Activated CD4-positive, alpha-beta memory T cell treated with anti-CD3 and anti-CD28 coated beads, Interleukin-2, amount 10 ng/mL, durations not matched to agents 7 days and 5 days (primary cell): ENCODE results near the gene ADAMTS17. TPM values are rescaled to one million over a fixed set of nuclear protein-coding genes. Genes with fewer than 3 reads are reported as not detected.
A peak's percentile ranks its signal among the peaks of the same experiment; 100 is the strongest.

Experiments used
- CTCF ChIA-PET: fragments of 350-600 bp; sonication (Branson Sonifier 250); formaldehyde crosslinking; loops from one replicate; lab custom pipeline; 2021; ENCODE audit warnings: antibody characterized with exemption, inconsistent platforms; lab: Charles Lee
- POLR2A ChIA-PET: fragments of 350-600 bp; sonication (Branson Sonifier 250); formaldehyde crosslinking; loops from one replicate; lab custom pipeline; 2021; ENCODE audit warnings: antibody characterized with exemption; lab: Charles Lee
- DNase-seq: peaks from one replicate; pipeline ENCODE4 v3.0.0-alpha.2; 2020
- H3K27ac Mint-ChIP-seq: one replicate; pipeline ENCODE4 v1.8.0; 2021; ENCODE audit warnings: mild to moderate bottlenecking, mixed read lengths
- H3K27me3 Mint-ChIP-seq: one replicate; pipeline ENCODE4 v1.8.0; 2021; ENCODE audit warnings: mixed read lengths
- H3K36me3 Mint-ChIP-seq: one replicate; pipeline ENCODE4 v1.8.0; 2021; ENCODE audit warnings: low read depth, mixed read lengths
- H3K4me1 Mint-ChIP-seq: one replicate; pipeline ENCODE4 v1.8.0; 2021; ENCODE audit warnings: mixed read lengths
- H3K4me3 Mint-ChIP-seq: one replicate; pipeline ENCODE4 v1.8.0; 2021; ENCODE audit warnings: mild to moderate bottlenecking, mixed read lengths
- H3K9me3 Mint-ChIP-seq: one replicate; pipeline ENCODE4 v1.8.0; 2021; ENCODE audit warnings: mixed read lengths
- total RNA-seq, 2 experiments: library from RNA; stranded (reverse); gene quantifications; one replicate each; pipeline ENCODE4 v1.2.3, GENCODE V29; 2021

The ADAMTS17 gene
- total RNA-seq, 2 experiments from 2014 or later: 0.38 to 0.68 TPM

DNA sequence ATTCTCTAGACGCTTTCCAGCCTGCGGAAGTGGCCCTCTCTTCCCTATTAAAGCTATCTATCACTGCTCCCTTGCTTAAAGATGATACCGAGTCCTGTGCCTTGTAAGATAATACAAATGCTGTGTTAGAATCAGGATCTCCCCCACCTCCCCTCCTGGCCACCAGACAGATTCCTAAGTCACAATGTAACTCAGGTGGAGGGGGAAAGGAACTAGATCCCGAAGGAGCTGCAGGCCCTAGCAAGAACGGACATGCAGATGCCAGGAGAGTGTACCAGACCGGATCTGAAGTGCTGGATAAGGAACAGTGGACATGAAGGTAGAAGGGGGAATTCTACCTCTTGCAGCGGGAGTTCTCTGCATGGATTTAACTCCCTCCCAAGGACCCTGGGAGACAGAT, 377.8 kb downstream of the ADAMTS17 start:
- ChIA-PET CTCF (no interaction called here), POLR2A (no interaction called here)
- Mint-ChIP-seq H3K36me3 (no peaks in the 10 kb centered on the region), H3K27me3 (peaks cover 6% of the 10 kb centered on the region), H3K4me3 (no peak overlapping the region), H3K27ac (no peak overlapping the region), H3K4me1 (no peaks in the 10 kb centered on the region), H3K9me3 (no peaks in the 10 kb centered on the region)
- DNase-seq: no peak

DNA sequence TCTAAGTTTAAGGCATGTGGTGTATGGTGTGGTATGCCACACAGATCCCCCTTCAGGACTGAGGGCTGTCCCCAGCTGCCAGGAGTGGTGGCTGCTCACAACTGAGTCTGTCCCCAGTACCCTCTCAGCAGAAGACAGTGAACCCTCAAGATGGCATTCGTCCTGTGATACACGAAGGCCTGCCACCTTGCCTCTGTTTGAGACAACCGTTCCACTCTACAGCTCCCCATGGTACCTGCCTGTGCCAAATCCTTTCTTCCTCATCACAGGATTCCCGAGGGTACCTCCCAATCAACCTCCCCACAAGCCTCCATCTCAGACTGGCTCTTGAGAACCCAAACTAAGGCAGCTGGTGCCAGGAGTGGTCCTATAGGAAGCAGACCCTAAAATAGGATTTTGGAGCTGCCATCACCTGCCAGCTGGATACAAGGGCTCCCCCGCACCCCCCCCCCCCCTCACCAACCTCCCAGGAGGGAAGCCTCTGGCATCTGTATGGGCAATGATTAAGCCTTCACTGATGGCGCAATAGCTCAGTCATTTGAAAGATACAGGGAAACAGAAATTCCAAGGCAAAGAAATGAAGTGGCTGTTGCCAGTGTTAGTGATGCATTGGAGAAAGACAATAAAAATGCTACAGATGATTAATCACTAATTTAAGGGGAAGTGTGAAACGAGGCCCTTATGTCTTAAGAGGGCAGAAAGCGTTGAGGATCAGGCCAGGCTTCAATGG, 378.5 kb downstream of the ADAMTS17 start:
- DNase-seq: no peak
- no peaks in the 10 kb centered on the region for H3K36me3 Mint-ChIP-seq
- peaks cover 9% of the 10 kb centered on the region for H3K27me3 Mint-ChIP-seq
- H3K9me3 Mint-ChIP-seq: no peaks in the 10 kb centered on the region
- POLR2A ChIA-PET: no interaction called here
- no peaks in the 10 kb centered on the region for H3K4me1 Mint-ChIP-seq
- H3K4me3 Mint-ChIP-seq: no peak overlapping the region
- H3K27ac Mint-ChIP-seq: no peak overlapping the region
- CTCF ChIA-PET: no interaction called here

DNA sequence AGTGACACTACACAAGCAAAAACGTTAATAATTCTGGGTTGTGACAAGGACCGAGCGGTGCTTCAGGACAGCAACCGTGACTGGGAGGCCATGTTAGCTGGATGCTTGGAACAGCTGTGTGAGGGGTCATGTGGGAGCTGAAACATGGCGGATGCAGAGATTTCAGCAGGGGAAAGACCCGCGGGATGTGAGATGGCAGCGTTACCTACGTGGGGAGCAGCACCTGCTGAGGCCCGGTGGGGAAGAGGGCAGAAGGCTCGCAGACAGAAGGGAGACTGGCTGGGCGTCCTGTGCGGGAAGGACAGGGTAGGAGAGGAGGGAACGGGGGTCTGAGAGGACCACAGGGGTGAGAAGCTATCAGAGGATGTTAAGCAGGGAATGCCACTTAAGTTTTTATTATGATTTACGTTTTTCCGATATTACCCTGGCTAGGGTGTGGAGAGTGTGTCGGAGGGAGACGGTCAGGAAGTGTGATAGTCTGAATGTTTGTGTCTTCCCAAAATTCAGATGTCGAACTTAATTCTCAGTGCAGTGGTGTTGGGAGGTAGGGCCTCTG, 379.7 kb downstream of the ADAMTS17 start:
- H3K27ac Mint-ChIP-seq: no peak overlapping the region
- CTCF ChIA-PET: interaction anchor here (1.1 kb wide), 1 partner anchor 376 kb away, joined by 4 read pairs; no protein-coding TSS in a partner anchor
- DNase-seq: no peak
- no peaks in the 10 kb centered on the region for H3K4me1 Mint-ChIP-seq
- peaks cover 11% of the 10 kb centered on the region for H3K27me3 Mint-ChIP-seq
- no peak overlapping the region for H3K4me3 Mint-ChIP-seq
- H3K36me3 Mint-ChIP-seq: no peaks in the 10 kb centered on the region
- POLR2A ChIA-PET: no interaction called here
- no peaks in the 10 kb centered on the region for H3K9me3 Mint-ChIP-seq

DNA sequence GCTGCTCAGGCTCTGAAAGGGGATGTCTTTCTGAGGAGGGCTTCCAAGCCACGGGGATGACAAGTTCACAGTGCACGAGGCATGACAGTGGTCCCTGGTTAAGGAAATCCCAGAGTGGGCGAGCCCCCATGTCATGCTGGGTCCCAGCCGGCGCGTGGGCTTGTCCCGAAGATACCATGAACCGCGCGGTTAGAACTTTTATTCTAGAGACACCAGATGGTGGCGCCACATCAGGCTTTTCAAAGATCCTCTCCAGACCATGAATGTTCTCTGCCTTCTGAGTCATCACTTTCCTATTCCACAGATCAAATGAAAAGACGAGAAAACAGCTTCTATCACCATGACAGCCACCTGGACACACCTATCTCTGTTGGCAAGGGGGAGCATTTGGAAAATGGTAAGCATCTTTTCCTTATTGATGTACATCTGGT, 380.7 kb downstream of the ADAMTS17 start:
- Mint-ChIP-seq H3K36me3 (no peaks in the 10 kb centered on the region), H3K27me3 (peaks cover 11% of the 10 kb centered on the region), H3K4me1 (no peaks in the 10 kb centered on the region), H3K9me3 (no peaks in the 10 kb centered on the region), H3K27ac (no peak overlapping the region), H3K4me3 (no peak overlapping the region)
- peak; percentile 15 for DNase-seq
- ChIA-PET CTCF (interaction anchor here (1.1 kb wide), 1 partner anchor 377 kb away, joined by 4 read pairs; no protein-coding TSS in a partner anchor), POLR2A (interaction anchor here (0.6 kb wide), 1 partner anchor 612 kb away, joined by 8 read pairs; no protein-coding TSS in a partner anchor)

DNA sequence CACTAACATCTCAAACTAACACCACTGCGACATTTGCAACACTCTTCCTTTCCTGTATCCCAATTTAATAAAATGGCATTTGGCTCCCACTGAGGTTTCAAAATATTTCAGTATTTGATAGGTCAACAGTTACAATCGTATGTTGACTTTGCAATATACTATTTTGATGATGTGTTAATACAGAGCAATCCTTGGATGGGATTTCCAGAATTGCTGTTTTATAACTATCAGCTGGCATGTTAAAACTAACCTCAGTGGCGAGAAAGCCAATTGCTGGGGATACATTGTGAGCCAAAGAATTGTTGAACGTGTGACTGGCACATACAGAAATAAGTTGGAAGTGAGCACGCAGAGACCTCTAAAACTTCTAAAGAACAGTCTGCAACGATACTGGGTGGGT, 382.4 kb downstream of the ADAMTS17 start:
- Mint-ChIP-seq H3K4me3 (no peak overlapping the region), H3K27ac (no peak overlapping the region), H3K4me1 (no peaks in the 10 kb centered on the region), H3K27me3 (peaks cover 11% of the 10 kb centered on the region), H3K9me3 (no peaks in the 10 kb centered on the region), H3K36me3 (no peaks in the 10 kb centered on the region)
- CTCF ChIA-PET: no interaction called here
- no peak for DNase-seq
- POLR2A ChIA-PET: no interaction called here

DNA sequence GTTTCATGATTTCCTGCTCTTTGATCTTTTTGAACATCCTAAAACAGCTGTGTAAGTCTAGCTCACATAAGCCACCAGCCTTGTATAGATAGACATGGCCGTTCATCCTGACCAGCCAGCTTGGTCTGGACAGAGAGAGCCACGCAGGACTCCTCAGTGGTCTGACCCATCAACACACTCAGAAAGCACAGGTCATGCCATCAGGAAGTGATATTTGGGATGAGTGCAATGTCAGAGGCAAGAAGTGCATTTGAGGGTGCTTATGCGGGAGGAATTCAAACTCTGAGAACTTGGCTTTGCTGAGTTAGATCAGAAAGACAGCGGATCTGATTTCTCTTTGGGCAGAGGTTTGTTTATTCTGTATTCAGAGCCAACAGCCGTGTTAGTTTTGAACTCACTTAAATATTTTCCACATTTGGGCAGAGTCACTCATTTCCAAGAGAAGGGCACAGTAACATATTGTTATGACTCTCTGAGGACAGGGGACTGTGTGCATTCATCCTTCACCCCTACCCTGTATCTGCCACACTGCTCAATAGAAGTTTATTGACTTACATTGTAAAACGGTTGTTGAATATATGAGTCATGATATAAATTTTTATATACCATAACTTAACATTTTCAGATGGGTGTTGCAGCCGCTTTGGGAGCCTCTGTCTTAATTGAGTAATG, 383.2 kb downstream of the ADAMTS17 start:
- ChIA-PET CTCF (no interaction called here), POLR2A (no interaction called here)
- no peak overlapping the region for H3K4me3 Mint-ChIP-seq
- DNase-seq: peak; percentile 4
- no peaks in the 10 kb centered on the region for H3K36me3 Mint-ChIP-seq
- H3K4me1 Mint-ChIP-seq: no peaks in the 10 kb centered on the region
- H3K27me3 Mint-ChIP-seq: peaks cover 11% of the 10 kb centered on the region
- no peak overlapping the region for H3K27ac Mint-ChIP-seq
- H3K9me3 Mint-ChIP-seq: no peaks in the 10 kb centered on the region

DNA sequence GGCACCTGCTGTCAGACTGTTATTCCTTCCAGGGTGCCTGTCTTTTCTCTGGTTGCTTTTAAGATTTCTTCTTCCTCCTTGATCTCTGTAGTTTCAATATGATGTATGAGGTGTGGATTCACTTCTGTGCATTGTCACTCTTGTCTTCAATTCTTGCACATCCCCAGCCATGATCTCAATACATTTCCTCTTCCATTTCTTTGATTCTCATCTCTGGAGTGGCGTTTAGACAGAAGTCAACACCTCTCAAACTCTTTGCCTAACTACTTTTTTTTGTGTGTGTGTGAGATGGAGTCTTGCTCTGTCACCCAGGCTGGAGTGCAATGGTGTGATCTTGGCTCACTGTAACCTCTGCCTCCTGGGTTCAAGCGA, 384.1 kb downstream of the ADAMTS17 start:
- POLR2A ChIA-PET: no interaction called here
- no peaks in the 10 kb centered on the region for H3K9me3 Mint-ChIP-seq
- H3K36me3 Mint-ChIP-seq: no peaks in the 10 kb centered on the region
- H3K27me3 Mint-ChIP-seq: peaks cover 11% of the 10 kb centered on the region
- CTCF ChIA-PET: no interaction called here
- no peak overlapping the region for H3K4me3 Mint-ChIP-seq
- H3K27ac Mint-ChIP-seq: no peak overlapping the region
- DNase-seq: no peak
- no peaks in the 10 kb centered on the region for H3K4me1 Mint-ChIP-seq

DNA sequence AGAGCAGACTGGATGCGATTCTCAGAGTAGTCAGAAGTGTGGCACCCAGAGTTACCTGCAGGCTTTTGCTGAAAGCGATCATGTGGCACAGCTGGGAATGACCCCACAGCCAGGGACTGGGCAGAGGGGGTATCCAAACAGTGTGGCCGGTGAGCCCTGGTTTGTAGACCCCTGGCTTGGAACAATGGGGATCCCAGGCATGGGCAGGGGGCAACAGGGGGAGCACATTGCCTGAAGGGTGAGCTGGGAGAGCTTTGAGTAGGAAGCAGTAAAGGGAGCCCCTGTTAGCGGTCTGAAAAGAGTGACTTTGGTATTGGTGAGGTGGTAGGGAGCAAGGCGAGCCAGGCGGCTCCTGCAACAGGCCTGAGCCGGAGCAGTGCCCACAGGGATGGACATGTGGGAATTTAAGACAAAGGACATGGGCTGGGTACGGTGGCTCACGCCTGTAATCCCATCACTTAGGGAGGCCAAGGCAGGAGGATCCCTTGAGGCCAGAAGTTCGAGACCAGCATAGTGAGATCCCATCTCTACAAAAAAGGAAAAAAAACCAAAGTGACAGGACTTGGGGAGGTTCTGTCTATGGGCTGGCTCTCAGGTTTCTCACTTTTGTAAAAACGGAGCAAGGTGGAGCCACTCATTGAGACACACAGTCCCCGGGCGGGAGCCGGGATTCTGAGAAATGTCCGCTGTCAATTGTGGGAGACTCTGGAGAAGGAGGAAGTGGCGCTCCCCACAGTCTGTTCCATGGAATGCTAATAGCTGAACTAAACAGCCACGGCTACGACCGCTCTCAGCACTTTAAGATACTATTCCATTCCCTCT, 384.7 kb downstream of the ADAMTS17 start:
- no peaks in the 10 kb centered on the region for H3K4me1 Mint-ChIP-seq
- H3K4me3 Mint-ChIP-seq: no peak overlapping the region
- CTCF ChIA-PET: no interaction called here
- POLR2A ChIA-PET: no interaction called here
- peaks cover 11% of the 10 kb centered on the region for H3K27me3 Mint-ChIP-seq
- H3K27ac Mint-ChIP-seq: no peak overlapping the region
- peak; percentile 2 for DNase-seq
- no peaks in the 10 kb centered on the region for H3K9me3 Mint-ChIP-seq
- H3K36me3 Mint-ChIP-seq: no peaks in the 10 kb centered on the region

DNA sequence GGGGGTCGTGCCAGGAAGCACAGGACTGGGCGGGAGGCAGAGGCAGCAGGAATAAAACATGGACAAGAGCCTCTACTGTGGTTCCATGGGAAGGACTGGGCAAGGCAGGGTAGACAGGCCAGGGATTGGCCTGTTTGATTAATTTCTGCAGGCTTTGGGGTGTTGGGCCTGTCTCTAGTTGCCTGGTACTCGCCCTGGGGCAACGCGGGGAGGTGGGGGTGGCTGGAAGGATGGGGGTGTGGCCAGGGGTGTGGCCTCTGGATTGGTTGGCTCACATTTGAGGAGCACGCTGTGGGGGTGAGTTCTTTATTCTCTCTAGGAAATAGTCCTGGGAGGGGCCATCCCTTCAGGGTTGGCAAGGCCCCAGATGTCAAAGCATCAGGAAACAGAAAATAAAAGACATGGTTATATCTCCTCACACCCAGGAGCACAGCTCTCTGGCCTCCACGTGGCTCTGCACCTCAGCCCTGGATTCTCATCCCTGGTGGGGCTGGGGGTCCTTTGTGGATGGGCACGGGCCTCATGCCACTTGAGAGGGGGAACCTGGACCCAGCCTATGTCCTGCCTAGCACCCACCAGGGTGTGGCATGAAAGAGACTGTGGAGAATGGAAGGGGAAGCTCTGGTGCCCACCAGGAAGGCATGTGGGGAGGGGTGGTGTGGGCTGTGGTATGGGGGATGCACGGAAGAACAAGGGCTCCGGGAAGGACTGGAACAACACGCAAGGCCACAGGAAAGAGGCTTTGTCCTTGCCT, 385.6 kb downstream of the ADAMTS17 start:
- peaks cover 11% of the 10 kb centered on the region for H3K27me3 Mint-ChIP-seq
- no peaks in the 10 kb centered on the region for H3K4me1 Mint-ChIP-seq
- H3K36me3 Mint-ChIP-seq: no peaks in the 10 kb centered on the region
- no peak overlapping the region for H3K4me3 Mint-ChIP-seq
- ChIA-PET CTCF (no interaction called here), POLR2A (no interaction called here)
- no peaks in the 10 kb centered on the region for H3K9me3 Mint-ChIP-seq
- DNase-seq: peak; percentile 10
- no peak overlapping the region for H3K27ac Mint-ChIP-seq

DNA sequence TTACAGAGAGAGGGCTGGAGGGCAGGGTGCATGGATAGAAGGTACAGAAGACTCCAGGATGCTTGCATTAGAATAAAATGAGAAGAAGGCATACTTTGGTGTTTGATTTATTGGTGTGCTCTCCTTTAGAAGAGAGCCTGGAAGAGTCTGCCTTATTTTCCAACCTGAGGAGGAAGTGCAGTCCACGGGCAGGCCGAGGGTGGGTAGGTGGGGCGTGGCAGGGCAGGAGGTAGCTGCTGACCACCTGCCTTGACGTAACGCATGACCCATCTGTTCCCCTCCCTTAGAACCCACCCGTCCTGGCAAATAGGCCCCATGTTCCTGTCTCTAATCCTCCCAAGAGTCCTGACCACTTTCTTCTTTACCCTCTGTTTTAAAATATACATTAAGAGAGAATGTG, 386.2 kb downstream of the ADAMTS17 start:
- H3K9me3 Mint-ChIP-seq: no peaks in the 10 kb centered on the region
- H3K27me3 Mint-ChIP-seq: peaks cover 11% of the 10 kb centered on the region
- H3K36me3 Mint-ChIP-seq: no peaks in the 10 kb centered on the region
- H3K4me1 Mint-ChIP-seq: no peaks in the 10 kb centered on the region
- ChIA-PET CTCF (no interaction called here), POLR2A (no interaction called here)
- no peak overlapping the region for H3K27ac Mint-ChIP-seq
- DNase-seq: no peak
- H3K4me3 Mint-ChIP-seq: no peak overlapping the region

DNA sequence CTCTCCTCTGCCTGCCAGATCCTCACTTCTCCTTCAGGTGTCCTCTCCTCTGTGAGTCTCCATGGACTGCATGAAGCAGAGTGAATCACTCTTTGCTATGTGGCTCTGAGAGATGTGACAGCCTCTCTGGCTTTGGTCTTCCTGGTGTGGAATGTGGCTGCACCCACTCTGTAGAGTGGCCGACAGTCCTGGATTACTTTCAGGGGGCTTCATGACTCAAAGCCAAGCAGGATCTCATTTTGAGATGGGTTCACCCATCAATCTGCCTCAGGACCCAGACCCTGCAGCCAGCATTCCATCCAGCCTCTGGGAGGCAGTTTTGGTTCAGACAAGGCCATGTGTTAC, 386.6 kb downstream of the ADAMTS17 start:
- no peak overlapping the region for H3K27ac Mint-ChIP-seq
- peak; percentile 7 for DNase-seq
- CTCF ChIA-PET: no interaction called here
- H3K36me3 Mint-ChIP-seq: no peaks in the 10 kb centered on the region
- no peaks in the 10 kb centered on the region for H3K9me3 Mint-ChIP-seq
- no peaks in the 10 kb centered on the region for H3K4me1 Mint-ChIP-seq
- H3K27me3 Mint-ChIP-seq: peaks cover 11% of the 10 kb centered on the region
- H3K4me3 Mint-ChIP-seq: no peak overlapping the region
- POLR2A ChIA-PET: no interaction called here

DNA sequence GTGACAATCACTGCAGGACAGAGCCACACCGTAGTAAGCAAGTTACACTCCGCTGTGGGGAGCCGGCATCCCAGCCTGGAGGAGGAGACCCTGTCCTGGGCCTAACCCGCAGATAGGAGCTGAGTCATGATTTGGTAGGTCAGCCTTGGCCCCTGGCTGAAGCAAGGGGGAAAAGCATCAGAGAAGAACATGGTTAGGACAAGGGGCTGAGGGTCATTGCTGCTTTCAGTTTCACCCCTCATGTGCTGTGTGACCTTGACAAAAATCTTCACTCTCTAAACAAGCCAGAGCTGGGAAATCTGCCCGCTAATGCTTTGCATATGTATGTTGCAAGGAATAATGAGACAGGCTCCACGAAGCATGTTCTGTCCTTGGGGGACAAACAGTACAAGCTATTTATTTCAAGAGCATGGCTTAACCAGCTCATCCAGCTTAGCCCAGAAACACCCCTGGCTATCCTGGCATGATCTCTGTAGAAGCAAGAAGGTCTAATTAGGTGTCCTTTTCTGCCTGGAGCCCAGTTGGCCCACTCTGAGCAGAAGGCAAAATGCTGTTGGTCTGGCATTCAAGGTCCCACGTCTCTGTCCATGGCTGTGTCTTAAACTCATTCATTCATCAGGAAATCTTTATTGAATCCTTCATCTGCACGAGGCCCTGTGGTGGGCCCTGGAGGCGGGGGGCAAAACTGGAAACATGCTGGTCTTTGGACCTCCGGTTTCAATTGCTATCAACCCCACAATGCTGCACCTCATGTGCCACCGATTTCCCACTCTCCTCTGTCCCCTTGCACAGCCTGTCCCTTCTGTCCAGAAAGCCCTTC, 387.2 kb downstream of the ADAMTS17 start:
- H3K4me1 Mint-ChIP-seq: no peaks in the 10 kb centered on the region
- CTCF ChIA-PET: no interaction called here
- peaks cover 8% of the 10 kb centered on the region for H3K27me3 Mint-ChIP-seq
- H3K36me3 Mint-ChIP-seq: no peaks in the 10 kb centered on the region
- POLR2A ChIA-PET: no interaction called here
- DNase-seq: peak; percentile 4
- no peak overlapping the region for H3K4me3 Mint-ChIP-seq
- no peak overlapping the region for H3K27ac Mint-ChIP-seq
- no peaks in the 10 kb centered on the region for H3K9me3 Mint-ChIP-seq
